Heart right ventricle (tissue), 16 donors: ENCODE data around the gene RMI1. TPM values are rescaled to one million over a fixed set of nuclear protein-coding genes. Genes with fewer than 3 reads are reported as not detected.

Experiments used
- ATAC-seq, 8 donors: fragments of 200-7000 bp; cut with Tn5 transposase; one replicate each; pipeline ENCODE4 v1.9.1; 2020; ENCODE audit warnings: mild to moderate bottlenecking in 8 of 8, moderate library complexity in 8 of 8, moderate number of reproducible peaks in 1 of 8
- DNase-seq, 2 donors: peaks; one replicate each; pipeline ENCODE4 v3.0.0-alpha.2; 2020
- H3K27ac ChIP-seq, 10 donors: fragments of 200-600 bp; sonication (generic) in 2 of 10; one replicate each; pipeline versions ENCODE4 v1.5.0 to v1.8.0; 2020 to 2022; ENCODE audit warnings: mild to moderate bottlenecking in 3 of 10
- H3K27me3 ChIP-seq, 7 donors: fragments of 200-600 bp; one replicate each; pipeline ENCODE4 v1.8.0; 2021 to 2022; ENCODE audit warnings: mild to moderate bottlenecking in 2 of 7
- H3K36me3 ChIP-seq, 9 donors: fragments of 200-600 bp; sonication (generic) in 1 of 9; one replicate each; pipeline versions ENCODE4 v1.5.0 to v1.8.0; 2020 to 2022; ENCODE audit warnings: mild to moderate bottlenecking in 2 of 9
- H3K4me1 ChIP-seq, 9 donors: fragments of 200-600 bp; sonication (generic) in 1 of 9; one replicate each; pipeline versions ENCODE4 v1.5.0 to v1.8.0; 2020 to 2022; ENCODE audit warnings: mild to moderate bottlenecking in 4 of 9
- H3K4me3 ChIP-seq, 10 donors: fragments of 200-600 bp; sonication (generic) in 2 of 10; one replicate each; pipeline versions ENCODE4 v1.5.0 to v1.8.0; 2020 to 2022; ENCODE audit warnings: mild to moderate bottlenecking in 7 of 10, moderate library complexity in 2 of 10
- H3K9me3 ChIP-seq, 11 donors: fragments of 200-600 bp in 10 of 11; sonication (generic) in 2 of 11; one replicate each; pipeline versions ENCODE4 v1.5.0 to v1.8.0; 2013 to 2022; ENCODE audit warnings: mild to moderate bottlenecking in 2 of 11, control low read depth in 1 of 11, moderate library complexity in 1 of 11
- CTCF ChIP-seq, 9 donors: fragments of 200-600 bp; sonication (generic) in 2 of 9; IDR thresholded peaks; one replicate each; pipeline versions ENCODE4 v1.5.0 to v1.8.0; 2021 to 2022; ENCODE audit warnings: antibody characterized with exemption in 9 of 9, mild to moderate bottlenecking in 5 of 9, moderate library complexity in 1 of 9
- WGBS, 2 donors: extraction: QIAGEN DNeasy Blood & Tissue Kit; methylation state at CpG; one replicate each; pipeline ENCODE4 v1.1.7; 2013; ENCODE audit warnings: inconsistent platforms in 1 of 2; 5-methylcytosine and 5-hydroxymethylcytosine counted together
- intact Hi-C, 10 donors: fragments of 100-400 bp; cut with DNase I; formaldehyde crosslinking; loops; one replicate each; pipeline versions ENCODE4 v1.11.1 to v1.14.2; 2022
- polyA plus RNA-seq, 2 donors: library from polyadenylated mRNA; stranded (reverse); fragments of 200-250 nt; gene quantifications; one replicate each; pipeline ENCODE4 v1.2.3, GENCODE V29; 2013
- total RNA-seq, 10 donors: library from RNA; stranded (reverse); fragmentation: NEBNext Ultra II Directional in 3 of 10; extraction: Animal tissue kit (Norgen Biotek cat#: 25700) in 3 of 10; gene quantifications; one replicate each; pipeline versions ENCODE4 v1.2.1 to v1.2.4, GENCODE V29; 2021 to 2023
- donor health status: Arrhythmogenic right ventricular cardiomyopathy.
- donor health status: ischemic (EF 13 %, LVEDD 7.1; RV severe dilation, severe dysfunction).
- donor health status: healthy with polysubstance abuse.
- donor health status: DM: no; HTN: yes; CAD: no.
- donor health status: DM: no; HTN: no; CAD: no.
- donor health status: ischemic (EF 25% LVEDD 6.9; RV normal size, moderate dysfunction).
- donor health status: ischemic (EF 25% LVEDD 5.7; RV mildly dilated, moderate dysfunction).
- donor health status: healthy.
- donor health status: DM: yes; HTN: yes; CAD: no.
- donor health status: Ischemic cardiomyopathy.
- donor health status: ischemic (EF 35%, LVEDD 5.7; RV mildly dilated, moderate dysfunction).
- donor health status: nonischemic (EF 11% LVEDD 7.7; RV severe dilation, severe dysfunction).
- donor health status: DM: yes; HTN: yes; CAD: no.
- donor health status: PGD.
- donor health status: ischemic (EF 29% LVEDD 5.4; RV normal size, mild dysfunction).
- donor health status: nonischemic (EF 23%, LVEDD 6.1; RV moderate dilation, normal function).

The RMI1 gene
- total and polyA plus RNA-seq, 12 donors, result 2.4 to 9.7 (median 5.4) TPM

- no peaks in the 10 kb centered on the region for H3K9me3 ChIP-seq
- ATAC-seq (no peak), DNase-seq (no peak)
- WGBS, 2 donors, result 81 to 82% methylated on average over 12 of the region's 12 CpGs
- H3K4me3 ChIP-seq, result no peak overlapping the region
- TF ChIP-seq CTCF (IDR thresholded peaks at IDR 0.05), result no peak
- peaks cover 0 to 67% (median 53%) of the 10 kb centered on the region in 9 donors for H3K4me1 ChIP-seq
- H3K27me3 ChIP-seq, result no peaks in the 10 kb centered on the region
- no peak overlapping the region for H3K27ac ChIP-seq
- peaks cover 13 to 79% (median 74%) of the 10 kb centered on the region in 9 donors for H3K36me3 ChIP-seq
- intact Hi-C loops, result loop anchor here in 5 of 10 donors (5.0 to 10.0 kb wide), 2 partner anchors 197 to 200 kb away; no protein-coding TSS in a partner anchor
Observed at GRCh38 chr9:83975300-83975699, 5.3 kb upstream of the RMI1 start.

- intact Hi-C loops, result loop anchor here in 5 of 10 donors (5.0 to 10.0 kb wide), 2 partner anchors 196 to 198 kb away; no protein-coding TSS in a partner anchor
- DNase-seq, result no peak
- 45 to 54% methylated on average over 2 of the region's 2 CpGs for WGBS, 2 donors
- no peak for TF ChIP-seq CTCF (IDR thresholded peaks at IDR 0.05)
- Histone ChIP-seq H3K4me1 (peaks cover 0 to 67% (median 53%) of the 10 kb centered on the region in 9 donors), H3K36me3 (peaks cover 10 to 68% (median 63%) of the 10 kb centered on the region in 9 donors), H3K27me3 (no peaks in the 10 kb centered on the region), H3K27ac (no peak overlapping the region), H3K9me3 (no peaks in the 10 kb centered on the region), H3K4me3 (peak overlapping the region in 1 of 10 donors; percentile 69)
- ATAC-seq, result no peak
Observed at GRCh38 chr9:83976372-83976771, 4.2 kb upstream of the RMI1 start.

- peak overlapping the region in 1 of 10 donors; percentile 0 for H3K27ac ChIP-seq
- intact Hi-C loops, result loop anchor here in 5 of 10 donors (5.0 to 10.0 kb wide), 2 partner anchors 195 to 198 kb away; no protein-coding TSS in a partner anchor
- ATAC-seq (no peak), DNase-seq (no peak)
- peak overlapping the region in 7 of 10 donors; percentile 69 to 93 (median 81) for H3K4me3 ChIP-seq
- no peaks in the 10 kb centered on the region for H3K27me3 ChIP-seq
- H3K4me1 ChIP-seq, result peaks cover 0 to 70% (median 61%) of the 10 kb centered on the region in 9 donors
- no peaks in the 10 kb centered on the region for H3K9me3 ChIP-seq
- WGBS, 2 donors, result 39 to 57% methylated on average over 1 of the region's 1 CpG
- no peak for TF ChIP-seq CTCF (IDR thresholded peaks at IDR 0.05)
- peaks cover 5 to 60% (median 55%) of the 10 kb centered on the region in 9 donors for H3K36me3 ChIP-seq
Observed at GRCh38 chr9:83977196-83977595, 3.4 kb upstream of the RMI1 start.

GRCh38 chr9:83978992-83979811 is 1.4 kb upstream of the RMI1 start:
- Histone ChIP-seq H3K4me1 (peaks cover 0 to 61% (median 52%) of the 10 kb centered on the region in 9 donors), H3K27me3 (no peaks in the 10 kb centered on the region), H3K9me3 (no peaks in the 10 kb centered on the region), H3K4me3 (peak overlapping the region; percentile 69 to 93 (median 83)), H3K36me3 (peaks cover 0 to 40% (median 35%) of the 10 kb centered on the region in 9 donors), H3K27ac (peak overlapping the region; percentile 93 to 100 (median 98))
- DNase-seq (peak; percentile 85 to 90), ATAC-seq (peak; percentile 66 to 85 (median 77))
- 1% methylated on average over 49 to 55 of the region's 55 CpGs for WGBS, 2 donors
- intact Hi-C loops, result loop anchor here in 7 of 10 donors (1.0 to 10.0 kb wide), 6 partner anchors 22 to 196 kb away; partner anchors contain the start of gene KIF27 (in 1 of the 7)
- TF ChIP-seq CTCF (IDR thresholded peaks at IDR 0.05), result no peak
